Esophagus squamous epithelium (tissue), 5 donors: ENCODE data around the gene NDUFAF7. TPM values are rescaled to one million over a fixed set of nuclear protein-coding genes. Genes with fewer than 3 reads are reported as not detected.

Source experiments
- DNase-seq: peaks from one replicate; lab custom pipeline; 2025; lab: John Stamatoyannopoulos, UW
- H3K27ac ChIP-seq, 4 donors: fragments of 200-600 bp; sonication (generic); one replicate each; pipeline ENCODE4 v1.5.1; 2016 to 2019; ENCODE audit warnings: mild to moderate bottlenecking in 1 of 4
- H3K27me3 ChIP-seq, 4 donors: fragments of 200-600 bp; sonication (generic); 1 replicate in 3 of 4; 2 replicates in 1 of 4; pipeline versions ENCODE4 v1.5.1 to v1.6.0; 2017 to 2021; ENCODE audit warnings: antibody characterized with exemption in 1 of 4
- H3K36me3 ChIP-seq, 3 donors: fragments of 200-600 bp; sonication (generic); one replicate each; pipeline ENCODE4 v1.5.1; 2016 to 2019
- H3K4me1 ChIP-seq, 3 donors: fragments of 200-600 bp; sonication (generic); one replicate each; pipeline ENCODE4 v1.5.1; 2017 to 2019
- H3K4me3 ChIP-seq, 4 donors: fragments of 200-600 bp; sonication (generic); 1 replicate in 3 of 4; 2 replicates in 1 of 4; pipeline ENCODE4 v1.5.1; 2016 to 2019; ENCODE audit warnings: mild to moderate bottlenecking in 2 of 4, moderate library complexity in 1 of 4
- H3K9me3 ChIP-seq, 3 donors: fragments of 200-600 bp; sonication (generic); one replicate each; pipeline ENCODE4 v1.5.1; 2016 to 2019
- POLR2A ChIP-seq, 4 donors: fragments of 450-650 bp; IDR thresholded peaks; one replicate each; pipeline ENCODE4 v1.6.1; 2017; ENCODE audit warnings: antibody characterized with exemption in 4 of 4, mild to moderate bottlenecking in 4 of 4, moderate library complexity in 3 of 4
- WGBS, 2 donors: methylation state at CpG; one replicate each; pipeline ENCODE4 v1.1.5; 2018; 5-methylcytosine and 5-hydroxymethylcytosine counted together
- intact Hi-C: fragments of 100-400 bp; cut with DNase I; formaldehyde crosslinking; loops from one replicate; pipeline ENCODE4 v1.15.0; 2022
- total RNA-seq, 4 donors: library from RNA; depleted of rRNA; stranded (reverse); fragments of >200 nt; gene quantifications; one replicate each; pipeline ENCODE4 v1.1.0, GENCODE V29; 2016
- TF ChIP-seq, protein P1 (sequence below), 6 experiments: fragments of 450-650 bp in 4 of 6; fragments of 200-600 bp in 2 of 6; sonication (generic) in 2 of 6; IDR thresholded peaks; one replicate each; pipeline ENCODE4 v1.5.1; 2016 to 2019; ENCODE audit warnings: antibody characterized with exemption in 6 of 6, mild to moderate bottlenecking in 4 of 6, moderate library complexity in 4 of 6
- donor health status: DM: yes; HTN: yes; CAD: no.

Gene NDUFAF7
- total RNA-seq, 4 donors from 2014 or later: 8.3 to 12.6 (median 8.9) TPM

DNA sequence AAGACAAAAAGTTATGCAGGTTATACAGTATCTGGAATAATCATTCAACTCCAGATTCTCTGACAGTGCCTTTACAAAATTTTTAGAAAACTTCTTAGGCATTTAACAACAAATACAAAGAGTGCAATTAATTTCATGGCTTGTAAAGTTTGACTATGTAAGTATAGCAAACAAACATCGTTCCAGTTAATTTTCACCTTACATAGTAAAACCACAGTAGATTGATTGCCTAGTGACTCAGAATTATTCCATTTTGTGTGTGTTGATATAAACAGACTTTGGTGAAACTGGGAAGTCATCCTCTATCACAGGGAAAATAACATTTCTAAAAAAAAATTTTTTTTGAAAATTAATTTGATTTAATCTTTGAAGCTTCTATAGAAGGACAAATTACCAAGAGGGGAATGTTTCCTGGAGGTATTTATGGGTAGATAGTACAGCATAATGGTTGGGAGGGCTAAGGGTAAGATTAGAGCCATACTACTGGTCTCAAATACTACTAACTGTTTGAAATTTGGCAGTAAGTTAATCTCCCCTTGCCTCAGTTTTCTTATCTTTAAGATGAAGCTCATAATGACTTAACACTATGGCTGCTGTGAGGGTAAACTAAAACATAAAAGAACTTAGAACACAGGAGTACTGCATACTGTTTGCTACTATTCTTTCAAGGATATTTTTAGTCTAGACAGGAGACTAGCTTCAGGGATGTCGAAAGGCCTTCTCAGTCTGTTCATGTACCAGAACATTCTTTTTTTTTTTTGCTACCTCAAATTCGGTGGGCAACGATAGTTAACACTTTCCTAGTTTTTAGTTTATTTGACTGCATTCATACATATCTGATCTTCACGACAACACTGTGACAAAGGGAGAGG, 19.6 kb downstream of the NDUFAF7 start:
- Histone ChIP-seq H3K4me3 (no peak overlapping the region), H3K4me1 (no peaks in the 10 kb centered on the region), H3K9me3 (no peaks in the 10 kb centered on the region), H3K27ac (no peak overlapping the region), H3K27me3 (no peaks in the 10 kb centered on the region), H3K36me3 (peaks cover 0 to 99% (median 16%) of the 10 kb centered on the region in 3 donors)
- DNase-seq: no peak
- TF ChIP-seq, protein P1, sequence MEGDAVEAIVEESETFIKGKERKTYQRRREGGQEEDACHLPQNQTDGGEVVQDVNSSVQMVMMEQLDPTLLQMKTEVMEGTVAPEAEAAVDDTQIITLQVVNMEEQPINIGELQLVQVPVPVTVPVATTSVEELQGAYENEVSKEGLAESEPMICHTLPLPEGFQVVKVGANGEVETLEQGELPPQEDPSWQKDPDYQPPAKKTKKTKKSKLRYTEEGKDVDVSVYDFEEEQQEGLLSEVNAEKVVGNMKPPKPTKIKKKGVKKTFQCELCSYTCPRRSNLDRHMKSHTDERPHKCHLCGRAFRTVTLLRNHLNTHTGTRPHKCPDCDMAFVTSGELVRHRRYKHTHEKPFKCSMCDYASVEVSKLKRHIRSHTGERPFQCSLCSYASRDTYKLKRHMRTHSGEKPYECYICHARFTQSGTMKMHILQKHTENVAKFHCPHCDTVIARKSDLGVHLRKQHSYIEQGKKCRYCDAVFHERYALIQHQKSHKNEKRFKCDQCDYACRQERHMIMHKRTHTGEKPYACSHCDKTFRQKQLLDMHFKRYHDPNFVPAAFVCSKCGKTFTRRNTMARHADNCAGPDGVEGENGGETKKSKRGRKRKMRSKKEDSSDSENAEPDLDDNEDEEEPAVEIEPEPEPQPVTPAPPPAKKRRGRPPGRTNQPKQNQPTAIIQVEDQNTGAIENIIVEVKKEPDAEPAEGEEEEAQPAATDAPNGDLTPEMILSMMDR (IDR thresholded peaks at IDR 0.05): no peak
- no peak for TF ChIP-seq POLR2A (IDR thresholded peaks at IDR 0.05)
- intact Hi-C loops: no loop called here
- 76 to 79% methylated on average over 5 of the region's 5 CpGs for WGBS, 2 donors

DNA sequence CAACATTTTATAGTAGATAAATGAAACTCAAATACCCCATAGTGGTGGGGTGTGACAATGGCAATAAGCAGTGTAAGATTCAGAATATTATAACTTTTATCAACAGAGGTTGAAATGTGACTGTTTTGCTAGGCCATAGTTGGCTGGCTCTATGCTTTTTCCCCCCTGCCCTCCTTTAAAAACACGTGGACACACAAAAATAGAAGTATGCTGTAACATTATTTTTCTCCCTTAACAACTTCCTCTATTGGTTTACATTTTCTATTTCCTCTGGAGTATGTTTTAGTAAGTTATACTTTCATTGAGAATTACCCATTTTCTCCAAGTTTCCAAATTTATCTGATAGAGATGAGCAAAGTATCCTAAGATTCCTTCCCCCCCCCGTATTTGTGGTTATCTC, 31.1 kb downstream of the NDUFAF7 start:
- no peak for TF ChIP-seq POLR2A (IDR thresholded peaks at IDR 0.05)
- TF ChIP-seq, protein P1 (IDR thresholded peaks at IDR 0.05): no peak
- Histone ChIP-seq H3K27me3 (no peaks in the 10 kb centered on the region), H3K4me1 (no peaks in the 10 kb centered on the region), H3K36me3 (peaks cover 0 to 79% (median 7%) of the 10 kb centered on the region in 3 donors), H3K4me3 (no peak overlapping the region), H3K27ac (no peak overlapping the region), H3K9me3 (no peaks in the 10 kb centered on the region)
- intact Hi-C loops: no loop called here
- 53 to 65% methylated on average over 2 of the region's 2 CpGs for WGBS, 2 donors
- no peak for DNase-seq

GRCh38 chr2:37263839-37264238, 32.4 kb downstream of the NDUFAF7 start:
- Histone ChIP-seq H3K4me3 (no peak overlapping the region), H3K27me3 (no peaks in the 10 kb centered on the region), H3K27ac (no peak overlapping the region), H3K4me1 (no peaks in the 10 kb centered on the region), H3K9me3 (no peaks in the 10 kb centered on the region), H3K36me3 (peaks cover 0 to 79% (median 7%) of the 10 kb centered on the region in 3 donors)
- WGBS, 2 donors: 73 to 85% methylated on average over 2 of the region's 2 CpGs
- intact Hi-C loops: no loop called here
- DNase-seq: no peak
- TF ChIP-seq, protein P1 (IDR thresholded peaks at IDR 0.05): no peak
- TF ChIP-seq POLR2A (IDR thresholded peaks at IDR 0.05): no peak

DNA sequence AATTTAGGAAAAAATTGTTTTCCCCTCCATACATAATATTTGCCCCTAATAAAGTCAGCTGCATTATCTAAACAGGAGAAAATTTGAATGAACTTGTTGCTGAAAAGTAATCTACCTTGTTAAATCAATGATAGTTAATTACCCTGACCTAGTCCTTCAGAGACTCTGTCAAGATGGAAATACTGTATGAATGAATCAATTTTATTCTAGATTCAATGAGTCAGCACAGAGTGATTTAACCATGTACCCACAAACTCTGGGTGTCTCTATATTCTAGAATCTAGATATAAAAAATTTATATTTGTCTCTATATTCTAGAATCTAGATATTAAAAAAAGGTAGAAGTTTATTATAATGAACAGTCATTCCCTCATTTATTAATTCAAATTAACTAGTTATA, 36.2 kb downstream of the NDUFAF7 start:
- Histone ChIP-seq H3K4me1 (no peaks in the 10 kb centered on the region), H3K27ac (no peak overlapping the region), H3K27me3 (no peaks in the 10 kb centered on the region), H3K9me3 (no peaks in the 10 kb centered on the region), H3K36me3 (peaks cover 0 to 91% (median 7%) of the 10 kb centered on the region in 3 donors), H3K4me3 (no peak overlapping the region)
- intact Hi-C loops: no loop called here
- TF ChIP-seq POLR2A (IDR thresholded peaks at IDR 0.05): no peak
- TF ChIP-seq, protein P1 (IDR thresholded peaks at IDR 0.05): no peak
- no peak for DNase-seq

DNA sequence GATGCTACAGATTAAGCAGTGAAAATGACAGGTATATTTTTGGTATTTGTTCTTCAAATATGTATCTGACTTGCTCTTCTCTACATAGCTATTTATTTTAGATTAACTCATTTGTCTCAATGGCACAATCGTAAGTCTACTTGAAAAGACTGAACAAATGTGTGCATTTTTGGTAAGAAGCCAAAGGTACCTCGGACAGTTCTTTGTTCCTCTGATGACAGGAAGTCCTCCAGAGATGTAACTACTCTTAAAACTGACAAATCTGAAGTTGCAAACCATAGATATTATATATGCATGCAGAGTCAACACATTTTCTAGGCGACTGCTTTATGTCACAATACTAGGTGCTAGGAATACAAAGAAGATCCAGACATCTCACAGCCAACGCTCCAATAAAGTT, 36.7 kb downstream of the NDUFAF7 start:
- H3K9me3 ChIP-seq: no peaks in the 10 kb centered on the region
- no peak for DNase-seq
- H3K4me1 ChIP-seq: no peaks in the 10 kb centered on the region
- intact Hi-C loops: no loop called here
- 83 to 88% methylated on average over 4 of the region's 4 CpGs for WGBS, 2 donors
- H3K27me3 ChIP-seq: no peaks in the 10 kb centered on the region
- no peak overlapping the region for H3K4me3 ChIP-seq
- peaks cover 0 to 95% (median 7%) of the 10 kb centered on the region in 3 donors for H3K36me3 ChIP-seq
- TF ChIP-seq POLR2A (IDR thresholded peaks at IDR 0.05): no peak
- TF ChIP-seq, protein P1 (IDR thresholded peaks at IDR 0.05): no peak
- H3K27ac ChIP-seq: no peak overlapping the region
